GM21526 (cell line): Measurements from ENCODE around the gene ABCA3.
A peak's percentile ranks its signal among the peaks of the same experiment; 100 is the strongest.
"Not testable (repeated sequence)": the region's sequence is repeated elsewhere in the genome, so short reads cannot be mapped to it uniquely, and the experiment has no call there.

Experiments
- ATAC-seq: cut with Tn5 transposase; IDR thresholded peaks from one replicate; pipeline ENCODE4 v1.9.1; 2021; ENCODE audit warnings: moderate library complexity; ENCODE audit not compliant: unreplicated experiment, low FRiP score

ABCA3 gene

DNA sequence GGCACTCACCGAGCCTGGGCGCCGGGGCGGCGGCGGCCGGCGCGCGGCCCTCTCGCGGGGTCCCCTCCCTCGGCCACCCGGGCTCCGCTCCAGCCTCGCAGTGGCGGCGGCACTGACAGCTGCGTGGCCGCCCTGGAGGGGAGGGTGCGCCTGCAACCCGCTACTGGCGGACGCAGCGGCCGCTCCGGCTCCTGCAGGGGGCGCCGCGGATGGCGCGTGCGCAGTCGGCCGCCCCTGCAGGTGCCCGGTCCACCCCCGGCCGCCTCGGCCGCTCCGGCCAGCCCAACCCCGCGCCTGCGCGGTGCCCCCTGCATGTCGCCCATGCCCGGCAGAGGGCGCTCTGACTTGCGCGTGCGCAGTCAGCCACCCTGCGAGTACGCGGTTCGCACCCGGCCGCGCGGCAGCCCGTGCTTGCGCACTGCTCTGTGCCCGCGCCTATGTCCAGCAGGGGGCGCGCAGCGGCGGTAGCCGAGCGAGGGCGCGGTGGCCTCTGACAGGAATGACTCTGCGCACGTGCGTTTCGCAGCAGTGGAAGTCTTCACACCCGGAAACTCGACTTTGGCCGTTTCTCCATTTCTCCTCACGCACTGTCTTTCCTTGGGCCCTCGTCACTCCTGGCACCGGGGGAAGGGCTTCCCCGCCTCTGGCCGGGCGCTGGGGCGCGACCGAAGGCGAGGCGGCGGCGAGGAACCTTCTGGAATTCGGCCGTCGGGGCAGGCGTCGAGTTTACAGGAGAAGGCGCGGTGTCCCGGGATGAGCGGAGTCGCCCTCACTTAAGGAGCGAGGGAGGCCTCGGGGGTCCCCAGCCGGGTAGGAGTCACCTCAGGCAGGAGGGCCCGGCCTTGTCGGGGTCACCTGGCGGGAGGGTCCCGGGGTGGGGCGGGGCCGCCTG is at the start of gene ABCA3:
Gene ABCA3, minus strand, starts transcription at position 165 of the 892 bp plus-strand sequence. CDS start 14,262 bp downstream, outside the sequence.
- peak; percentile 85 for ATAC-seq

DNA sequence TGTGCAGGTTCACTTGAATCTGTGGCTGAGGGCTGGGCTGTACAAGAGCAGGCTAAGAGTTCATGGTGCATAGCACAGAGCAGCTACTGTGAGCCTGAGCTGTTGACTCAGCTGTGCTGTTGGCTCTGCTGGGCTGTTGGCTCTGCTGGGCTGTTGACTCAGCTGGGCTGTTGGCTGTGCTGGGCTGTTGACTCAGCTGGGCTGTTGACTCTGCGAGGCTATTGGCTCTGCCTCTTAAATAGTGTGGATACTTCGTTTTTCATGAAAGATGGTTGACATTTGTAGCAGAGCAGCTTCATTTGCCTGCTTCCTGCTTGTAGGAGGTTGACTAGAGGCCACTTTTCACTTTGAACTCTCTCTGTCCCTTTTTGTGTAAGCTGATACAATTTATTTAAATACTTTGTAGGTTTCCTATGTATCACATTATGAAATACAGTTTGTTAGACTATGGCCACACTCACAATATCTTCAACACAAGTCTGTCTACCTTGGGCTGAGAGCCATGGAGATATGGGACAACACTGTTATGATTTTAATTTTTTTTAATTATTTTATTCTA is 48.4 kb upstream of the ABCA3 start:
- ATAC-seq, result no peak

DNA sequence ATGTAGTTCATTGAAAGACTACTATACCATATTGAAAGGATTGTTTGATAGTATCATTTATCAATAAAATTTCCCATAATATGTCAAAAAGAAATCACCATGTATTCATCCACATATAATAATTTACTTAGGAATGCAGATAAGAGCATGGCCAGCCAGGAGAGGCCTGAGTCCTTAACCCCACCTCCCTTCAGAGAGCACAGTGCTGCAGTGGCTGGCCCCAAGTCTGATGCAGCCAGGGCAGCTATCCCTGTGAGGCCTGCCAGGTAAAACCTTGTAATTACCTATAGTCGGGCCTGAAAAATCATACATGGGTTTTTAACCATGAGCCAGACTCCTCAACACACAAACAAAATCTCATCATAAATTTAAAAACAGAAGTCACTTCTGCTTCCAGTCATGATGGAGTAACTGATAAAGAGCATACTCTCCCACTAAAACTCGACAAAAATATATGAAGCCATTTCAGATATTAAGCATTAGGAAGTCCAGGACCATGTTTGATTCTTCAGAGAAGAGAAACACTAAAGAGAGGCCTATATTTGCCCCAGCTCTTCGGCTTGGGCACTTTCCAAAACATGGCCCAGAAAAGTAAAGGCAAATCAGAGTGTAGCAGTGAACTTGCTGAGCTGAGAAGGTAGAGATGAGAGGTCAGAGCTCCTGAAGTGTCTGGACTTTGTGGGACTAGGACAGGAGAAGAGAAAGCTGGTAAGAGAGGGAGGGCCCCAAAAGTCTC is 47.8 kb upstream of the ABCA3 start:
- no peak for ATAC-seq

DNA sequence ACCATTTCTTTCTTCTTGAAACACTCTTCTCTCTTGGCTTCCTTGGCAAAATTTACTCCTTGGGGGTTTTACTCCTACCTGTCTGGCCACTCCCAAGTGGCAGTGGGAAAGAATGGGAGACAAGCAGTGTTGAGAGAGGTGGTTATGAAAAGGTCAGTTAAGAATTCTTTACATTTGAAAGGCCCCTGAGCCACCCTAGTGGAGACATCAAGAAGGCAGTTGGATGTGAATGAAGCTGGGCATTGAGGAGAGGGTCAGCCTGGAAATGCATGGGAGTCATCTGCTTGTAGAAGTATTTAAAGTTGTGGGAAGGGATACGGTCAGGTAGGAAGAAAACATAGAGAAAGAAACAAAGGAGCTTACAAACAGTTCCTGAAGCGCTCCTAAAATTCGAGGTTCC is 46.5 kb upstream of the ABCA3 start:
- ATAC-seq, result no peak

DNA sequence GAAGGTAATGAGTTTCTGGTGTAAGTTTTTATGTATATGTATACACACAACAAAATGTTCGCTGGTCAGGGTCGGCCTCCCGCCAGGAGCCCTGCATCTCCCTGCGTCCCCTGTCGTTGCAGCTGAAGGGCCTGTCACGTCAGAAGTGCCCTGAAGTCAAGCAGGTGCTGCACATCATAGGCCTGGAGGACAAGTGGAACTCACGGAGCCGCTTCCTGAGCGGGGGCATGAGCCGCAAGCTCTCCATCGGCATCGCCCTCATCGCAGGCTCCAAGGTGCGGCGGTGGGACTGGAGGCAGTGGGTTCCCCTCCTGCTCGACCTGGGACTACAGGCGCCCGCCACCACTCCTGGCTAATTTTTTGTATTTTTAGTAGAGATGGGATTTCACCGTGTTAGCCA is 45.5 kb upstream of the ABCA3 start:
- not testable (repeated sequence) for ATAC-seq

DNA sequence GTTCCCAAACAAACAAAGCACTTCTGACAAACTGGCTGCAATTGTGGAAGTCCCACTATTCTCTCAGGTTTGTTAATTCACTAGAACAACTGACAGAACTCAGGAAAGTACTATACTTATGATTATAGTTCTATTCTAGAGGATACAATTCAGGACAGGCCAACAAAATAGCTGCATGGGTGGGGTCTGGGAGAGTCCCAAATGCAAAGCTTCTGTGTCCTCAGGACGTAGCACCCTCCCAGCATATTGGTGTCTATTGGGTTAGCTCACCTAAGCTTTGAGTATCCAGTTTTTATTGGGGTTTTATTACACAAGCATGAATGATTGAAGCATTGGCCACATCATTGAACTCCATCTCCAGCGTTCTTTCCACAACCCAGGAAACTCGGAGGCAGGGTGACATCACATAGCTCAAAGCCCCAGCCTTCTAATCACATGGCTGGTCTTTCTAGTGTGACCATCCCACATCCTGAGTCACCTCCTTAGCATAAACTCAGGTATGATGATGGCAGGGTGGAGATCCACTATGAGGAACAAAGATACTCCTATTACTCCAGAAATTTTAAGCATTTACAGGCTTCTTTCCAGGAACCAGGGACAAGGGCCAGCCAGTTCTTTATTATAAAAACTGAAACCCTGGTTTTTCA is 44.8 kb upstream of the ABCA3 start:
- ATAC-seq, result no peak

DNA sequence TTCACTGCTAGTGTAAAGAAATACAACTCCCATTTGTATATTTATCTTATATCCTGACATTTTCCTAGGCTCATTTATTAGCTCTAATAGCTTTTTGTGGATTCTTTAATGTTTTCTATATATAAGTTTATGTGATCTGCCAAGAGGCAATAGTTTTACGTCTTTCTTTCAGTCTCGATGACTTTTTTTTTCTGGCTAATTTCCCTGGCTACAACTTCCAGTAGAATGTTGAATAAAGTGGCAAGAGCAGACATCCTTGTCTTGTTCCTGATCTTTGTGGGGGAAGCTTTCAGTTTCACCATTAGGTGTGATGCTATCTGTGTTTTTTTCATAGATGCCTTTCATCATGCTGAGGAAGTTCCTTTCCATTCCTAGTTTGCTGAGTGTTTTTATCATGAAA is 43.9 kb upstream of the ABCA3 start:
- no peak for ATAC-seq

DNA sequence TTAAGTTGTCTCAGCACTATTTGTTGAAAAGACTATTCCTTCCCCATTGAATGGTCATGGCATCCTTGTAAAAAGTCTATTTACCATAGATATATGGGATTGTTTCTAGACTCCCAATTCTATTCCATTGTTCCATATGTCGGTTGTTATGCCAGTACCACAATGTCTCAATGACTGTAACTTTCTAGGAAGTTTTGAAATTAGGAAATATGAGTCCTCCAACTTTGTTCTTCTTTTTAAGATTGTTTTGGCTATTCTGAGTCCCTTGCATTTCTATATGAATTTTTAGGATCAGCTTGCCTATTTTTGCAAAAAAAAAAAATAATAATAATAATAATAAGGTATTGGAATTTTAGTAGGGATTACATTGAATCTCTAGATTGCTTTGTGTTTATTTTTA is 43.0 kb upstream of the ABCA3 start:
- ATAC-seq, result no peak

DNA sequence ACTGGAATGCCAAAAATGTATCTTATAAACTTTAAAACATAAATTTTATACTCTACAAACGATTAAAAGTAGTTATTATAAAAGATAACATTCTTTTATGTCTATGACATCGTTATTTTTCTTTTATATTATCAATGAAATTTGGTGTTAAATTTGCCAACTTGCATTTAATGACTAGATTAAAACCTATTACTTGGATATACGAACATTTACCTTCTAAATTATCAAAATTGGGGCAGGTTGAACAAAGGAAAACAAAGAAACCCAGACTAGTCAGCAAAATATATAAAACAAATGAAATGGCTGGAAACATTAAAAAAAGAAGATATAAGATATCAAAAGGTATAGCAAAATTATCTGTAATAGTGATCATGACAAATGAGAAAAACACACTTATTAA is 34.1 kb upstream of the ABCA3 start:
- no peak for ATAC-seq

DNA sequence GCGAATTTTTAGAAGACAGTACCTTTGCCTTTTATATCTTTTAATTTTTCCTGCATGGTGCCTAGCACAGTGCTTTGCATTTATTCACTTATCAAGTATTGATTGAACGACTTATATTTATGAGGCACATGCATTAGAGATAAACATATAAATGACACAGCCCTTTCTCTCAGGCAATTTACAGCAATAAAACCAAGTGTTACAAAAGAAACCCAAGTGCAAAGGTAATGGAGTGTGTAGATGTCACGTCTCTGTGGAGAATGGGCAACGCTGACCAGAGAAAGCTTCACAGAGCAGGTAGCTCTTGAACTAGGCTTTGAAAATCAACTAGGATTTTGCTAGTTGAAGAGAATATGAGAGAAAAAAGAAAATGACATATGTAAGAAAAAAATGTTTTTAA is 32.6 kb upstream of the ABCA3 start:
- no peak for ATAC-seq

DNA sequence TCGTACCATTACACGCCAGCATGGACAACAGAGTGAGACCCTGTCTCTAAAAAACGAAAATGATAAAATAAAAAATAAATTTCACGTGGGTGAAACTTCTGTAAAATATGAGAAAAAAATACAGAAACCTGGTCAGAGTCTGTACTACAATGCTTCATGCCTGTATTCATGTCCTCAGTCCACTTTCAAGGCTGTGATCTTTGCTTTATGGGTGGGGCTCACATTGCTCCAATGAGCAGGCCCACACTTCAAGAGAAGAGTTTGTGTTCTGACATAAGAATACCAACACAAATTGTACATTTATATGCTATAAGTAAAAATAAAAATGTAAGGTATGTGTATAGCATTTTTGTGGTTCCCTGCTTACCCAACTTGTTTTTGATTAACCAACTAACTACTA is 32.2 kb upstream of the ABCA3 start:
- ATAC-seq, result no peak

DNA sequence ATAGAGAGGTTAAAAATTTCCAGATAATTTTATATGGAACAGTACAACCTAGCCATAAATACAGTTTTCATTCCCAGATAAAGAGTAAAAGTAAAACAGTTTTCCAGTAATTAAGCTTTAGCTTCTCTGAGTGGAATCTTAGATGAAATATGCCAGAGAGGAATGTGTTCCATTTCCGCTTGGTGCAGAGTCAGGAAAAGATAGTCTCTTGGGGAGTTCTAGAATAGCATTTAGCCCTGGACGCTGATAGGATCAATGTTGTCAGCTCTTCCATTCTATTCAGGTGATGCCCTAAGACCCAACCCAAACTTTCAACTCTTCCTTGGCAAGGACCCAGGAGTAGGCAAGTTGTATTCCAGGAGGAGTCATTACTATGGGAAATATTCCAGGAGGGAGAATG is 30.9 kb upstream of the ABCA3 start:
- no peak for ATAC-seq

DNA sequence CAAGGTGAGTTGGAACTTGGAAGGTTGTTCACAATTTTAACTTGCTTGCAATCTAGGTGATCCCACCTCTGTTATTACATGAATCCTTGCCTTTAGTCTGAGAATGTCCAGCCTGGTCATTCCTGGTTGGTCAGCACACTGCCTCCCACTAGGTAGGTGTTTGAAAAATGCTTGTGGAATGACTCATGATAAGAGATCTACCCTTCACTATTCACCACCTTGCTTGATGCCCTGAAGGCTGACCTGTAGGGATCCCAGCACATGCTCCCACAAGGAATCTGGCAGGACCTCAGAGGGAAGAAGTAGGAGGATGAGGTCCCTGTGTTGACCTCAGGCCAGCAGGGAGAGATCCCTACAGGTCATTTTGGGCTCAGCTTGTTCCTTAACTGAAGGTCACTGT is 30.2 kb upstream of the ABCA3 start:
- no peak for ATAC-seq

DNA sequence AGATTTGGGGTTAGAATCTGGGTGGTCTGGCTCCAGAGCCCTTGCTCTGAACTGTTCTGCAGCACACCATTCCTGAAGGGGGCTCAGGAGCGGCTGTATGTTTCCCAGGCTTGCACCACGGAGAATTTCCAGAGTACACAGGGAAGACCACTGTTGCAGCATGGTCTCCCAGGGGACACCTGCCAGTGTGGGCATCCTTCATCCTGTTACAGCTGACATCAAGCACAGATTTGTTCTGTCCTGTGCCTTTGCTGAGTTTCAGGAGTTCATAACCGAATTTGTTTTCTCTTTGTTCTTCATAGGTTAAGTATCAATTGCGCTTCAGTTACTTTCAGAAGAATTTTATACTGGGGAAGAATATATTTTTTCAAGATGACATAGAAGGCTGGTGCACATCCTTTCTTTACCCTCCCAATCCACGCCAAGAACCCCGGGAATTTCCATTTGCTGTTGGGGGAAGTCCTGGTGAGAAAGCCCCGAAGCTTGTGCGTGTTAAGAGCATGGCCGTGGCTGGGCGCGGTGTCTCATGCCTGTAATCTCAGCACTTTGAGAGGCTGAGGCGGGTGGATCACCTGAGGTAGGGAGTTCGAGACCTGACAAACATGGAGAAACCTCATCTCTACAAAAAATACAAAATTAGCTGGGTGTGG is 26.3 kb upstream of the ABCA3 start:
- no peak for ATAC-seq

DNA sequence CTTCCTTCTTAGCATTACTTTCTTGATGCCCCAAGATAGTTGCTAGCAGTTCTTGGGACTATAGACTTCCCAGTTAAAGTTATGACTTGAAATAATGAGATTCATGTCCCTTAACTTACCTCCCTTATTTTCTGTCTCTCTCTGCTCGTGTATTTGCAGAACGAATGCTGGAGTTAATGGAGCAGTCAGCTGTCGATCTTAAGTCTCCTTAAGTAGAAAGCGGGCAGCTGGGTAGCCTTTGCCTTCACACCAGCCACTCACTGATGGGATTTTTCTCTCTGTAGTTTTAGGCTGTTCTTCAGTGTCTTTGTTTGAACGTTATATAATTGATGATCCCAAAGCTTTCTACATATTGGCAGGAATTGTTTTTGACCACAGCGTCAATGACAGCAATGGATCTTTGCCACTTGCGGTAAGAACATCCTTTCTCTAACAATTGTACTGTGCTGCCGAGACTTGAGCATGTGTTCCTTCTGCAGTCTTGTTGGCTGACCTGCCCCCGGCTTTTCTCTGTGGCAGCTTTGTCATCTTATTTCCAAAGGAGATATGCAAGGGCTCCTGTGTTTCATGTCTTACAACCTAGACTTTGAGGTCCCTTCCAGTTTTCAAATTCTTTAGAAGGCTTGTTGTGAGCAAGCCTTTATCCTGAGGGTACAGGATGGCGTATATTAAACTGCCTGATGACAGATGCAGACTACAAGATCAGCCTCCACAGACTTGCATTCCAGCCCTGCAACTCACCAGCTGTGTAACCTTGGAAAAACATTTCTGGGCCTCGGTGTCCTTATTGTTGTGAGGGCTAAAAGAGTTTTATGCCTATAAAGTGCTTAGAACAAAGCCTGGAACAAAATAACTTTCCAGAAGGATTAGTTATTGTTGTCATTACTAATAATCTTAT is 25.1 kb upstream of the ABCA3 start:
- ATAC-seq, result no peak

DNA sequence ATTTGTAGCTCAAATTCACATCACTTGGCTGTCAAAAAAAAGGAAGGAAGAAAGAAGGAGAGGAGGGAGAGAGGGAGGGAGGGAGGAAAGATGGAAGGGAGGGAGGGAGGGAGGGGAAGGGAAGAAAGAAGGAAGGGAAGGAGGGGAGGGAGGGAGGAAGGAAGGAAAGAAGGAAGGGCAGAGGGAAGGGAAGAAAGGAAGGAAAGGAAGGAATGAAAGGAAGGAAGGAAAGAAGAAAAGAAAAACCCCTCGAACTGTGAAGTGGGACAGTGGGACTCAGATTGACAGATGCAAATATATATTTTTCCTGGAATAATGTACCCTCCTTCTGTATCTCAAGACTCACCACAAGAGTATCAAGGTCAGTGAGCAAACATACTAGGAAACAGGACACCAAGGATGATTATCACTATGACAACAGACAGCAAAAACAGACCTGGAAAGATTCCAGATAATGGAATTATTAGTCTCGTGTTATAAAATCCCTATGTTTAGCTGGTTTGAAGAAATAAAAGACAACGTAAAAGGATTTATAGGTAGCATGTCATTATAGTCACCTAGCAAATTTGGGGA is 24.2 kb upstream of the ABCA3 start:
- no peak for ATAC-seq

DNA sequence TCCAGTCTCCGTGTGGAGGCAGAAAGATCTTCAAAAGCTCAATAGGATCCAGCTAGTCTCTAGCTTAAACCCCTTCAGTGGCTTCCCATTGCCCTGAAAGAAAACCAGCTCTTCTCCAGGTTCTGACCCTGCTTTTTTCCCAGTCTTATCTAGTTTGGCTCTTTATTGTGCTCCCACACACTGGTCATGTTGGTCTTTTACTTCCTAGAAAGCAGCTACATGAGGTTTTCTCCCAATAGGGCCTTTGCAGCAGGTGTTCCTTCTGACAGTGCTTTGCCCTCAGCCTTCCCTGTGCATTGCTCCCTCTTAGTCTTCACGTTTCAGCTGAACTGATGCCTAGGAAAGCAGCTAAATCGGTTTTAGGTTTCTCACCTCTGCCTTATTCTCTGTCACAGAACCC is 21.7 kb upstream of the ABCA3 start:
- ATAC-seq, result no peak

DNA sequence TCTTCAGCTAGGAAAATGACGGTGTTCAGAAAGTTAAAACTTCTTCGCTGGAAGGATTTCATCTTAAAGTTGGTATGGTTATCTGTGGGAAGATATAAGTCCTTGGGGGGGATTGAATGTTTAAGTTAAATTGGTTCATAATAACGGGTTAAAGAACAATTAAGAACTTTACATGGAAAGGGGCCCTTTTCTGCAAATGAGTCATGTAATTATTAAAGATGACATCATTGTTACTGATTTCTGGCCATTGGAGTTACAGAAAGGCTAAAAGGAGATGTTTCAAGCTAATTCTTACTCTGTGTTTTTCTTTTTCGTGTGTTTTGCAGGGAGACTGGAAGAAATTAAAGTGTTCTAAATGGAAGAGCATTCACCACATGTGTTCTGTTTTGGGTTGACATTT is 20.6 kb upstream of the ABCA3 start:
- no peak for ATAC-seq

DNA sequence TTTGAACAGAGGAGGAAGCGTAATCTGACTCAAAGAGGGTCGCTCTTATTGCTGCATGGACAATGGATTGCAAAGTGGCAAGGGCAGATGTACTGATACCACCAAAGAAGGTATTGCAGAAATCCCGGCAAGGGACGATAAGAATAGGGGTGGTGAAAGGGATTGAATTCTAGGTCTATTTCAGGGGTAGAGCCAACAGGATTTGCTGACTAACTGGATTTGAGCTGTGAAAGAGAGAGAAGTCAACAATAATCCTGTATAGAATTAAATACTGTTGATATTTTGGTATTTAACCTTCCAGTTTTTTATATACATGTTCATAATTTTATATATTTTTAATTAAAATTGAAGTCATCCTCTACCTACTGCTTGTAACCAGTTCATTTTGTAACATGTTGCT is 19.4 kb upstream of the ABCA3 start:
- no peak for ATAC-seq
